Right renal pelvis (tissue), 4 donors: Measurements from ENCODE around the gene DCTD. TPM values are rescaled to one million over a fixed set of nuclear protein-coding genes. Genes with fewer than 3 reads are reported as not detected.

Experiments
- DNase-seq, 4 donors: peaks; one replicate each; pipeline ENCODE4 v3.0.0-alpha.2; 2013; ENCODE audit warnings: low read depth in 4 of 4, low spot score in 3 of 4, missing footprints in 1 of 4
- polyA plus RNA-seq, 4 donors: library from polyadenylated mRNA; unstranded; fragments of 120-200 nt; gene quantifications; one replicate each; pipeline ENCODE4 v1.2.1, GENCODE V29; 2013; ENCODE audit not compliant: insufficient read length in 4 of 4

The DCTD gene
- polyA plus RNA-seq: 100 to 1,000 TPM; 125 to 136 (median 129) TPM

GRCh38 chr4:182917182-182918043 is at the start of gene DCTD:
DCTD (minus strand) TSS chr4:182917386; CDS start chr4:182915568, 1,818 bp downstream.
- peak; percentile 51 to 69 (median 58) for DNase-seq

- DNase-seq: no peak
Measured at GRCh38 chr4:182960746-182961145, 43.6 kb upstream of the DCTD start.

GRCh38 chr4:182960228-182960627 is 43.0 kb upstream of the DCTD start:
- no peak for DNase-seq

GRCh38 chr4:182955411-182955810 is 38.2 kb upstream of the DCTD start:
- DNase-seq: no peak

- no peak for DNase-seq
Measured at GRCh38 chr4:182944484-182945213, 27.5 kb upstream of the DCTD start.

- DNase-seq: no peak
Measured at GRCh38 chr4:182939680-182940079, 22.5 kb upstream of the DCTD start.

GRCh38 chr4:182938205-182938645 is 21.0 kb upstream of the DCTD start:
- peak in 1 of 4 donors; percentile 55 for DNase-seq

- no peak for DNase-seq
Measured at GRCh38 chr4:182937268-182938204, 20.4 kb upstream of the DCTD start.

- DNase-seq: no peak
Measured at GRCh38 chr4:182932651-182933050, 15.5 kb upstream of the DCTD start.

GRCh38 chr4:182931691-182932345 is 14.6 kb upstream of the DCTD start:
- DNase-seq: no peak

- no peak for DNase-seq
Measured at GRCh38 chr4:182930889-182931288, 13.7 kb upstream of the DCTD start.

GRCh38 chr4:182929296-182929695 is 12.1 kb upstream of the DCTD start:
- no peak for DNase-seq

- no peak for DNase-seq
Measured at GRCh38 chr4:182928061-182928460, 10.9 kb upstream of the DCTD start.

GRCh38 chr4:182927505-182927904 is 10.3 kb upstream of the DCTD start:
- DNase-seq: no peak

- no peak for DNase-seq
Measured at GRCh38 chr4:182925855-182926254, 8.7 kb upstream of the DCTD start.

GRCh38 chr4:182925298-182925757 is 8.1 kb upstream of the DCTD start:
- DNase-seq: peak in 2 of 4 donors; percentile 49 to 66

- no peak for DNase-seq
Measured at GRCh38 chr4:182924497-182924896, 7.3 kb upstream of the DCTD start.

- DNase-seq: no peak
Measured at GRCh38 chr4:182923796-182924340, 6.7 kb upstream of the DCTD start.

- no peak for DNase-seq
Measured at GRCh38 chr4:182923366-182923765, 6.2 kb upstream of the DCTD start.
